Heart right ventricle (tissue), 16 donors: ENCODE measurements around the gene C6orf89. TPM values are rescaled to one million over a fixed set of nuclear protein-coding genes. Genes with fewer than 3 reads are reported as not detected.

ENCODE experiments used
- ATAC-seq, 8 donors: fragments of 200-7000 bp; cut with Tn5 transposase; one replicate each; pipeline ENCODE4 v1.9.1; 2020; ENCODE audit warnings: mild to moderate bottlenecking in 8 of 8, moderate library complexity in 8 of 8, moderate number of reproducible peaks in 1 of 8
- DNase-seq, 2 donors: peaks; one replicate each; pipeline ENCODE4 v3.0.0-alpha.2; 2020
- H3K27ac ChIP-seq, 10 donors: fragments of 200-600 bp; sonication (generic) in 2 of 10; one replicate each; pipeline versions ENCODE4 v1.5.0 to v1.8.0; 2020 to 2022; ENCODE audit warnings: mild to moderate bottlenecking in 3 of 10
- H3K27me3 ChIP-seq, 7 donors: fragments of 200-600 bp; one replicate each; pipeline ENCODE4 v1.8.0; 2021 to 2022; ENCODE audit warnings: mild to moderate bottlenecking in 2 of 7
- H3K36me3 ChIP-seq, 9 donors: fragments of 200-600 bp; sonication (generic) in 1 of 9; one replicate each; pipeline versions ENCODE4 v1.5.0 to v1.8.0; 2020 to 2022; ENCODE audit warnings: mild to moderate bottlenecking in 2 of 9
- H3K4me1 ChIP-seq, 9 donors: fragments of 200-600 bp; sonication (generic) in 1 of 9; one replicate each; pipeline versions ENCODE4 v1.5.0 to v1.8.0; 2020 to 2022; ENCODE audit warnings: mild to moderate bottlenecking in 4 of 9
- H3K4me3 ChIP-seq, 10 donors: fragments of 200-600 bp; sonication (generic) in 2 of 10; one replicate each; pipeline versions ENCODE4 v1.5.0 to v1.8.0; 2020 to 2022; ENCODE audit warnings: mild to moderate bottlenecking in 7 of 10, moderate library complexity in 2 of 10
- H3K9me3 ChIP-seq, 11 donors: fragments of 200-600 bp in 10 of 11; sonication (generic) in 2 of 11; one replicate each; pipeline versions ENCODE4 v1.5.0 to v1.8.0; 2013 to 2022; ENCODE audit warnings: mild to moderate bottlenecking in 2 of 11, control low read depth in 1 of 11, moderate library complexity in 1 of 11
- CTCF ChIP-seq, 9 donors: fragments of 200-600 bp; sonication (generic) in 2 of 9; IDR thresholded peaks; one replicate each; pipeline versions ENCODE4 v1.5.0 to v1.8.0; 2021 to 2022; ENCODE audit warnings: antibody characterized with exemption in 9 of 9, mild to moderate bottlenecking in 5 of 9, moderate library complexity in 1 of 9
- WGBS, 2 donors: extraction: QIAGEN DNeasy Blood & Tissue Kit; methylation state at CpG; one replicate each; pipeline ENCODE4 v1.1.7; 2013; ENCODE audit warnings: inconsistent platforms in 1 of 2; 5-methylcytosine and 5-hydroxymethylcytosine counted together
- intact Hi-C, 10 donors: fragments of 100-400 bp; cut with DNase I; formaldehyde crosslinking; loops; one replicate each; pipeline versions ENCODE4 v1.11.1 to v1.14.2; 2022
- polyA plus RNA-seq, 2 donors: library from polyadenylated mRNA; stranded (reverse); fragments of 200-250 nt; gene quantifications; one replicate each; pipeline ENCODE4 v1.2.3, GENCODE V29; 2013
- total RNA-seq, 10 donors: library from RNA; stranded (reverse); fragmentation: NEBNext Ultra II Directional in 3 of 10; extraction: Animal tissue kit (Norgen Biotek cat#: 25700) in 3 of 10; gene quantifications; one replicate each; pipeline versions ENCODE4 v1.2.1 to v1.2.4, GENCODE V29; 2021 to 2023
- donor health status: Arrhythmogenic right ventricular cardiomyopathy.
- donor health status: ischemic (EF 13 %, LVEDD 7.1; RV severe dilation, severe dysfunction).
- donor health status: healthy with polysubstance abuse.
- donor health status: DM: no; HTN: yes; CAD: no.
- donor health status: DM: no; HTN: no; CAD: no.
- donor health status: ischemic (EF 25% LVEDD 6.9; RV normal size, moderate dysfunction).
- donor health status: ischemic (EF 25% LVEDD 5.7; RV mildly dilated, moderate dysfunction).
- donor health status: healthy.
- donor health status: DM: yes; HTN: yes; CAD: no.
- donor health status: Ischemic cardiomyopathy.
- donor health status: ischemic (EF 35%, LVEDD 5.7; RV mildly dilated, moderate dysfunction).
- donor health status: nonischemic (EF 11% LVEDD 7.7; RV severe dilation, severe dysfunction).
- donor health status: DM: yes; HTN: yes; CAD: no.
- donor health status: PGD.
- donor health status: ischemic (EF 29% LVEDD 5.4; RV normal size, mild dysfunction).
- donor health status: nonischemic (EF 23%, LVEDD 6.1; RV moderate dilation, normal function).

The C6orf89 gene
- total and polyA plus RNA-seq, 12 donors = 22.5 to 104 (median 72.9) TPM

- ATAC-seq = peak in 1 of 8 donors; percentile 13
- peaks cover 0 to 15% (median 0%) of the 10 kb centered on the region in 9 donors for H3K36me3 ChIP-seq
- peaks cover 2 to 37% (median 17%) of the 10 kb centered on the region in 9 donors for H3K4me1 ChIP-seq
- intact Hi-C loops = loop anchor here in 1 of 10 donors (10.0 kb wide), 1 partner anchor 340 kb away; no protein-coding TSS in a partner anchor
- H3K4me3 ChIP-seq = peak overlapping the region; percentile 45 to 94 (median 83)
- peak overlapping the region; percentile 37 to 98 (median 92) for H3K27ac ChIP-seq
- no peak for TF ChIP-seq CTCF (IDR thresholded peaks at IDR 0.05)
- 28 to 30% methylated on average over 6 of the region's 6 CpGs for WGBS, 2 donors
- H3K27me3 ChIP-seq = no peaks in the 10 kb centered on the region
- no peak for DNase-seq
- H3K9me3 ChIP-seq = no peaks in the 10 kb centered on the region
These were observed 10.5 kb upstream of the C6orf89 start for GRCh38 chr6:36875250-36875633.

GRCh38 chr6:36884610-36885009, 1.1 kb upstream of the C6orf89 start:
- H3K4me1 ChIP-seq = peaks cover 8 to 42% (median 30%) of the 10 kb centered on the region in 9 donors
- WGBS, 2 donors = 97 to 98% methylated on average over 3 of the region's 3 CpGs
- intact Hi-C loops = loop anchor here in 9 of 10 donors (1.0 to 10.0 kb wide), 14 partner anchors 93 to 330 kb away; partner anchors contain the start of genes MTCH1 (in 2 of the 9) and PIM1 (in 2 of the 9)
- peak overlapping the region in 3 of 10 donors; percentile 92 to 95 (median 94) for H3K27ac ChIP-seq
- no peak for ATAC-seq
- no peak for TF ChIP-seq CTCF (IDR thresholded peaks at IDR 0.05)
- H3K36me3 ChIP-seq = no peaks in the 10 kb centered on the region
- no peaks in the 10 kb centered on the region for H3K9me3 ChIP-seq
- H3K4me3 ChIP-seq = no peak overlapping the region
- no peaks in the 10 kb centered on the region for H3K27me3 ChIP-seq
- no peak for DNase-seq

GRCh38 chr6:36886950-36887618, 1.3 kb downstream of the C6orf89 start:
- no peak for ATAC-seq
- no peak for TF ChIP-seq CTCF (IDR thresholded peaks at IDR 0.05)
- peaks cover 0 to 4% (median 0%) of the 10 kb centered on the region in 9 donors for H3K36me3 ChIP-seq
- peak overlapping the region in 5 of 10 donors; percentile 26 to 95 (median 94) for H3K27ac ChIP-seq
- intact Hi-C loops = loop anchor here in 8 of 10 donors (5.0 to 10.0 kb wide), 8 partner anchors 90 to 328 kb away; partner anchors contain the start of genes PIM1 (in 2 of the 8) and MTCH1 (in 1 of the 8)
- no peaks in the 10 kb centered on the region for H3K27me3 ChIP-seq
- H3K9me3 ChIP-seq = no peaks in the 10 kb centered on the region
- H3K4me1 ChIP-seq = peaks cover 8 to 46% (median 30%) of the 10 kb centered on the region in 9 donors
- peak overlapping the region in 7 of 10 donors; percentile 64 to 89 (median 73) for H3K4me3 ChIP-seq
- no peak for DNase-seq
- WGBS, 2 donors = 72% methylated on average over 10 of the region's 10 CpGs

- 91 to 94% methylated on average over 7 of the region's 7 CpGs for WGBS, 2 donors
- no peak for DNase-seq
- no peaks in the 10 kb centered on the region for H3K27me3 ChIP-seq
- H3K4me3 ChIP-seq = no peak overlapping the region
- peaks cover 8 to 46% (median 30%) of the 10 kb centered on the region in 9 donors for H3K4me1 ChIP-seq
- H3K27ac ChIP-seq = peak overlapping the region in 2 of 10 donors; percentile 17 to 23
- intact Hi-C loops = loop anchor here in 8 of 10 donors (5.0 to 10.0 kb wide), 8 partner anchors 89 to 327 kb away; partner anchors contain the start of genes PIM1 (in 2 of the 8) and MTCH1 (in 1 of the 8)
- peaks cover 0 to 15% (median 0%) of the 10 kb centered on the region in 9 donors for H3K36me3 ChIP-seq
- H3K9me3 ChIP-seq = no peaks in the 10 kb centered on the region
- no peak for TF ChIP-seq CTCF (IDR thresholded peaks at IDR 0.05)
- ATAC-seq = no peak
These were observed 2.4 kb downstream of the C6orf89 start for GRCh38 chr6:36888115-36888643.
